IPS-15b (cell line): ENCODE results near the gene ADI1.

Source experiments
- H3K27me3 ChIP-seq: one replicate; pipeline ENCODE4 v1.6.1; 2013; ENCODE audit warnings: low read length; ENCODE audit not compliant: control insufficient read depth, insufficient read depth
- H3K36me3 ChIP-seq: one replicate; pipeline ENCODE4 v1.6.1; 2013; ENCODE audit warnings: low read length; ENCODE audit not compliant: control insufficient read depth, insufficient read depth
- H3K4me1 ChIP-seq: one replicate; pipeline ENCODE4 v1.6.1; 2013; ENCODE audit warnings: mild to moderate bottlenecking, low read length; ENCODE audit not compliant: control insufficient read depth, insufficient read depth
- H3K4me3 ChIP-seq: one replicate; pipeline ENCODE4 v1.5.1; 2013; ENCODE audit warnings: low read depth, low read length
- H3K9ac ChIP-seq: one replicate; pipeline ENCODE4 v1.6.1; 2013; ENCODE audit warnings: low read depth, mild to moderate bottlenecking, low read length
- H3K9me3 ChIP-seq: one replicate; pipeline ENCODE4 v1.6.1; 2013; ENCODE audit warnings: mild to moderate bottlenecking, low read length; ENCODE audit not compliant: control insufficient read depth, insufficient read depth

The ADI1 gene

DNA sequence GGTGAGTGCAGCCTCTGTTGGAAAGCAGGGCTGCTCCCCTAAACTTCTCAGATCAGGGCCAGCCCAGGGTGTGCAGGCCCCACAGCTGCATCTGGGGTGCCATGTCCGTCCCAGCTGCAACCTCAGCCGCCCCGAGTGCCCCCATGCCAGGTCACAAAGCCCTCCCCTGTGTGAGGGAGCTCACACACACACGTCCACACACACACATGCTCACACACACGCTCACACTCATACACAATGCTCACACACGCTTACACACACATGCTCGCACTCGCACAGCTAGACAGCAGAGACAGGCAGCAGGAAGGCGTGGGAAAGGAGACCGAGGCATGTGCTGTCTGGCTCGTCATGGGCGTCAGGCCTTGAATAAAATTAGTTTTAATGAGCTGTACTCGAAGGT, 55.4 kb downstream of the ADI1 start:
- H3K9ac ChIP-seq: no peak overlapping the region
- H3K36me3 ChIP-seq: peaks cover 14% of the 10 kb centered on the region
- H3K27me3 ChIP-seq: no peaks in the 10 kb centered on the region
- H3K4me3 ChIP-seq: no peak overlapping the region
- peaks cover 6% of the 10 kb centered on the region for H3K4me1 ChIP-seq
- H3K9me3 ChIP-seq: no peaks in the 10 kb centered on the region

DNA sequence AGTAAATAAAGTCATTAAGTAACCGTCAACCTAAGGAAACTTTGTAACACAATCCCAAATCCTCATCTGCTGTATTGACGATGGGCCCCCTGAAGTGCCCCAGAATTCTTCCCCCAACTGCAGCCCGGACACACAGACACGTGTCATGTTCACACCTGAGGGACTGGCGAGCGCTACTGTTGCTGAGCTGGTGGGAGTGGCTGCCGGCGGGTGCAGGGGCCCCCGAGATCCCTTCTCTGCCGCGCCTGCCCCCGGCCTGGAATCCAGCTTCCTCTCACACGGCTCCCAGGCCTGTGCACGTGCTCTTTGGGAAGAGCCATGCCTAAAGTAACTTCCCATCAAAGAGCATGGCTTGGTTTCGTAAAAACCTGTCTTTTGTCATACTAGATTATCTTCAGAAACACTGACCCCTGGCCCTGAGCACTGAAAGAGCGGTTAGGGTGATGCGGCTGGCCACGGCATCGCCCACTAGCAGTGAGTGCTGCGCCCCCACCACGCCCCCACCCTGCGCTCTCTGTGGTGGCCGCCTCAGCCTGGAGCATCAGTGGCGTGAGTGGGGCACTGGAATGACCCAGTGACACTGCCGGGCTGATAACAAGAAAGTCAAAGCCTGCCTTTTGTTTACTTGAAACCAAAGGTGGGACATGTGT, 56.0 kb downstream of the ADI1 start:
- Histone ChIP-seq H3K9me3 (no peaks in the 10 kb centered on the region), H3K4me1 (peaks cover 6% of the 10 kb centered on the region), H3K9ac (no peak overlapping the region), H3K4me3 (no peak overlapping the region), H3K36me3 (peaks cover 14% of the 10 kb centered on the region), H3K27me3 (no peaks in the 10 kb centered on the region)

DNA sequence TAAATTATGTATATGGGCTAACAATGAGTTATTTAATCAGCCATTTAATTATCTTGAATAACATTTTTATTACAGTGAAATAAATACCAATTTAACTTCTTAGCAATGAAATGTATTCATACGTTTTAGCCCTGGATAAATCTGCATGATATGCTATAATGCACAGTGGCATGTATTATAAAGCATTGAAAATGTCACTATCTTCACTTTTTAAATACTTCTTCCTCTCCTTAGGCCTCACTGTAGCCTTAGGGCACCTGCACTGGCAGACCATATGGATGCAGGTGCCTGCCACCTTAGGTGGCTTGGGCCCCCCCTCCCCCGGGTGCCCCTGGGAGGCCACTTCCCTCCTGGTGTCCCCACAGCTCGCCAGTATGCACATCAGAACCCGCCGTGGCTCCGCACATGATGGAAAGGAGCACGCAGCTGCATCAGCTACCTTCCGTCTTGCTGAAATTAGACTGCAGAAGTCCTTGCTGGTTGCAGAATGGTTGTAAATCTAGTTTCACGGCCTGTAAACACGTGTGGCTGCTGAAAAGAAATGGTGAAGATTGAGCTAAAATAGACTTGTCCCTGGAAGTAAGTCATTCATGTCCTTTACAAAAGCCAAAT, 56.7 kb downstream of the ADI1 start:
- H3K36me3 ChIP-seq: peaks cover 12% of the 10 kb centered on the region

DNA sequence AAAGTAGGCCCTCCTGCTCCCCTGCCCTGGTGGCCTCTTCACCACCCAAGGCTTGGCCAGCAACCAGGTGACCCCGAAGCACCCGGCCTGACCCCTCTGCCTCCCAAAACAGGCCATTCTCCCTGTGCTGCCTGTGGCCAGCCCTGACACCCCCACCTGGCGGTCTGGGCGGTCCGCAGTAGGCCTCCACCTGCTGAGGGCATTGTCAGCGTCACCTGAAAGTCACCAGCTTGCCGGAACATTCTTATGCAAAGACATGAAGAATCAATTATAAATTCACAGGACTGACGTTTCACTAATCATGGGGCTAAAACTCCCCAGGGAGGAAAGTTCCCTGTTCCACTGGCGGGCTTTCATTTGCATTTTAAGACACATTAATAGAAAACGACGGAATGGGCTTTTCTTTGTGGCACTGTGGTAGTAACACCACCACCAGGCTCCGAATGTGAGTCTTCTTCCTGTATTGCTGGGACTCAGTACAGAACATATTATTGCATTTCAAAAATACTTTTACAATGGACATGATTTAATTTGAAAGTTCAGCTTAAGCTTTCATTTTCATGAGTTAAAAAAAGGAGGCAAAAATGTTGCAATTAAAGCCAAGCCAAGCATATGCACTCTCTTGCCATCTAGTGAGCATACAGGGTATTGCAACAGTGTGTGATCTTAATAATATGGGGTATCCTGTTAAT, 57.4 kb downstream of the ADI1 start:
- Histone ChIP-seq H3K27me3 (no peaks in the 10 kb centered on the region), H3K4me3 (no peak overlapping the region), H3K4me1 (peaks cover 6% of the 10 kb centered on the region), H3K36me3 (peaks cover 12% of the 10 kb centered on the region), H3K9ac (no peak overlapping the region), H3K9me3 (no peaks in the 10 kb centered on the region)

More for the DNA sequence above, 56.7 kb downstream of the ADI1 start:
- Histone ChIP-seq H3K9ac (no peak overlapping the region), H3K4me3 (no peak overlapping the region), H3K4me1 (peaks cover 6% of the 10 kb centered on the region), H3K27me3 (no peaks in the 10 kb centered on the region), H3K9me3 (no peaks in the 10 kb centered on the region)

DNA sequence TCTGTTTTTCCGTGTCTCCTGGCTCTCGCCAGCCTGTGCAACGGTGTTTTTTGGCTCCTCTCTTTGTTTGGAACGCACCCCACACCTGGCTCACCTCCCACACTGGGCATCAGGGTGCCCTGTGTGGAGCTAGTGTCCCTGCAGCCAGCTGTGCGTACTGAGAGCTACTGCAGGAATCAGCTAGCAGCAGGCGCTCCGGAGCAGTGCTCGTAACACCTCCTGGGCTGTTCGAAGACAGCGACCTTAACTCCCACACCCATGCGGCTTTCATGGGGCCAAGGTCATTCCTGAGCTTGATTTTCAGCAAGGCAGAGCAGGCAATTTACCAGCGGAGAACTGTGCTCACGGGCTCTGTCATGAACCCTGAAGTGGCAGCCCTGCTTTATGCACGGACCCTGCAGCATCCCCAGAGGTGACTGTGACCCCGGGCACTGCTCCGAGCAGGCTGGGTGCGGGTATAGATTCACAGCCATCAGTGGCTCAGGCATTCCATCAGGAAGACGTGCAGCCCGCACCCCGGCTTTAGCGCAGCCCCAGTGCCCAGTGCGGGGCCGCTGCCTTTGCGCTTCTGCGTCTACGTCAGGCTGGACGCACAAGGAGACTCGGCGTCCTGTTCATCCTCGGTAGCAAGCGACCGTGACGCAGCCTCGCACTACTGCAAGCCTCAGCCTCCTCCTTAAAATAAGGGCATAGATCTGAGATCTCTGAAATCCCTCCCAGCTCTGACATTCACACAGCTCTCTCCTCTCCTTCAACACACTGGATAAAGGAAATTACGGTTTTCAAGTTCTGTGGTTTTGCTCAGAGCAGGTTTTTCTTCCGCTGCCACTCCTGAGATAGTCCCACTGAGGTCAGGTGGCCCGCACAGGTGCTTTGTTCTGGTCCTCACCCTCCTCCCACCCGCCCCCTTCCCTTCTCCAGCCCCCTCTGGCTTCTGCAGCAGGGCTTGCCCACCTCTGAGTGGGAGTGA, 58.2 kb downstream of the ADI1 start:
- H3K36me3 ChIP-seq: peaks cover 8% of the 10 kb centered on the region
- H3K9ac ChIP-seq: no peak overlapping the region
- H3K4me3 ChIP-seq: no peak overlapping the region
- peaks cover 6% of the 10 kb centered on the region for H3K4me1 ChIP-seq
- no peaks in the 10 kb centered on the region for H3K9me3 ChIP-seq
- H3K27me3 ChIP-seq: no peaks in the 10 kb centered on the region

DNA sequence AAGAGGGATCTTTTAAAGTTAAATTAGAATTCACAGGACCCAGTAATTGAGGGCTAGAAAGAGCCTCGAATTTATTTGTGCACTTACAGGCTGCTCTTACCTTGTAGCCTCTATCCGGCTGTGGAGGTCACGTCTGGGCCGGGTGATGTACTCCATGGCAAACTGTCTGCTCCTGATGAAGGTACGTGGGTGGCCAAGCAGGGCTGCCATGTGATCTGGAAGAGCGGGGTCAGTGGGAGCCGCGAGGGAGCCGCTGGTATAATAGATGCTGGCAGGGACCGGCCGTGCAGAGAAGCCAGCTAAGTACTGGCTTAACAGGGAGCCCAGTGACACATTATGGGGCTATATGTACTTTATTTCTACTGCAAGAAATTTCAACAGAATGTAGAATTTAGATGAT, 59.2 kb downstream of the ADI1 start:
- no peaks in the 10 kb centered on the region for H3K9me3 ChIP-seq
- peaks cover 8% of the 10 kb centered on the region for H3K36me3 ChIP-seq
- H3K4me1 ChIP-seq: peaks cover 6% of the 10 kb centered on the region
- H3K9ac ChIP-seq: no peak overlapping the region
- no peak overlapping the region for H3K4me3 ChIP-seq
- H3K27me3 ChIP-seq: no peaks in the 10 kb centered on the region

DNA sequence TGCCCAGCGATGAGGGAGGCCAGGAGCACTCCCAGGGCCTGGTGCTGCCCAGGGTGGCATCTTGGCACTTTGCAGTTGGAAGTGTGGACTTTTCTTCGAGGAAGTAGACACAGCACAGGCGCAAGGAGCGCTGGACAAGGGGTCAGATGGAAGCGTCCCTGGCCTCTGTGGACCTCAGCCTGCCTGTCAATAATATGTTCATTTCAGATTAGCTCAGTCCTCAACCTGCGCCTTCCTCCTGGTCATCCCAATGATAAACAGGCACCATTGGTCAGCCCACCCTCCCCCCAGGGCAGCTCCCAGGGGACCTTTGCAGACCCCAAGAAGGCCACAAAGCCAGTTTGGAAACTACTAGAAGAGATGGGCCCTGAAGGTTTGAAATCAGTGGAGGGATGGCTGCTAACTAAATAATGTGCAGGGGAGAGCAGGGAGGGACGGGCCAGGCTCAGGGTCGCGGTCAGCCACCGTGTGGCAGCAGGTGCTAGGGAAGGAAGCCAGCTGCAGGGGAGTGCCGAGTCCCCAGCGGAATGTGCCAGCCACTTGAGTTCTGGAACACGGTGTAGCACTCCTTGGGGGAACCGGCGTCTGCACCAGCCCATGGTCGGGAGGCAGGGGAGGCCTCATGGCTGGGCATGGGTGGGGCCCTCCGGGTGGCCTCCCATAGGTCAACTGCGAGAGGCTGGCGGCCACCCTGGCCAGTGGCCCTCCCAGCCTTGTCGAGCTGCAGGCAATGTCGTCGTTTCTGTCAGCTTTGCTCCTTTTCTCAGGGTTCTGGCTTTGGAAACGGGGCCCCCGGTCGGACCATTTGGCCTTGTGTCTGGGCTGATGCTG, 59.9 kb downstream of the ADI1 start:
- Histone ChIP-seq H3K4me1 (peaks cover 6% of the 10 kb centered on the region), H3K27me3 (no peaks in the 10 kb centered on the region), H3K9me3 (no peaks in the 10 kb centered on the region), H3K9ac (no peak overlapping the region), H3K36me3 (peaks cover 8% of the 10 kb centered on the region), H3K4me3 (no peak overlapping the region)

DNA sequence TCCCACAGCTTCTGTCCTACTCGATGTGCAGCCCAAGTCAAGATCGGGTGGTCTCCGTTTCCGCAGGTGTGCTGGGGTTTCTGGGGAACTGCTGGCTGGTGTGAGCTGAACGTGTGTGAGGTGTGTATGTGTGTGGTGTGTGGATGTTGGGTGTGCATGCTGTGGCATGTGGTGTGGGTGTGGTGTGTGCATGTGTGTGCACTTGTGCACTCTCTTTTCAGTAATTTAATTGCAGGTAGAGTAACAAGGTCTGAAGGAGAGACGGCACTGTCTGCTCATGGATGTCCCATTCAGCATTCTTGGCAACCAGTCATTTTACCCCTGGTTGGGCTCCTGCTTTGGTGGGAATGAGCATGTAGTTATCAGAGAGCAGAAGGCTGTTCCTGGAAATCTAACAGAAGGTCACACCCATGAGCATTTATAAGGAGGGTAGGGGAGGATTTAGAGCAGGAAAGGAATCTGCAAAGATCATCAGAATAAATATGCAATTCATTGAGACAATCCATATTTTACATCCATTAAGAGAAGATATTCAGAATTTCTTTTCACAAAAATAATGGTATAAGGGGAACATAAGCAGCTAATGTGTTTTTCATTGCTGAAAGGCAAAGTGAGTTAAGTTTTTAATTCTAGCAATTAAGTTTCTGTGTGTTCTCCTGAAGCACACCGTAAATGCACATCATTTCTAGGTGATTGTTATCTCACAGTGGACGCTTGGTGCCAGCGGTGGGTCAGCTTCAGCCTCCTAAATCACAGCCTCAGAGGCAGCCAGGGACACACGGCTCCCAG, 60.7 kb downstream of the ADI1 start:
- no peaks in the 10 kb centered on the region for H3K27me3 ChIP-seq
- H3K9me3 ChIP-seq: no peaks in the 10 kb centered on the region
- peaks cover 8% of the 10 kb centered on the region for H3K36me3 ChIP-seq
- H3K4me1 ChIP-seq: peaks cover 6% of the 10 kb centered on the region
- H3K4me3 ChIP-seq: no peak overlapping the region
- no peak overlapping the region for H3K9ac ChIP-seq

DNA sequence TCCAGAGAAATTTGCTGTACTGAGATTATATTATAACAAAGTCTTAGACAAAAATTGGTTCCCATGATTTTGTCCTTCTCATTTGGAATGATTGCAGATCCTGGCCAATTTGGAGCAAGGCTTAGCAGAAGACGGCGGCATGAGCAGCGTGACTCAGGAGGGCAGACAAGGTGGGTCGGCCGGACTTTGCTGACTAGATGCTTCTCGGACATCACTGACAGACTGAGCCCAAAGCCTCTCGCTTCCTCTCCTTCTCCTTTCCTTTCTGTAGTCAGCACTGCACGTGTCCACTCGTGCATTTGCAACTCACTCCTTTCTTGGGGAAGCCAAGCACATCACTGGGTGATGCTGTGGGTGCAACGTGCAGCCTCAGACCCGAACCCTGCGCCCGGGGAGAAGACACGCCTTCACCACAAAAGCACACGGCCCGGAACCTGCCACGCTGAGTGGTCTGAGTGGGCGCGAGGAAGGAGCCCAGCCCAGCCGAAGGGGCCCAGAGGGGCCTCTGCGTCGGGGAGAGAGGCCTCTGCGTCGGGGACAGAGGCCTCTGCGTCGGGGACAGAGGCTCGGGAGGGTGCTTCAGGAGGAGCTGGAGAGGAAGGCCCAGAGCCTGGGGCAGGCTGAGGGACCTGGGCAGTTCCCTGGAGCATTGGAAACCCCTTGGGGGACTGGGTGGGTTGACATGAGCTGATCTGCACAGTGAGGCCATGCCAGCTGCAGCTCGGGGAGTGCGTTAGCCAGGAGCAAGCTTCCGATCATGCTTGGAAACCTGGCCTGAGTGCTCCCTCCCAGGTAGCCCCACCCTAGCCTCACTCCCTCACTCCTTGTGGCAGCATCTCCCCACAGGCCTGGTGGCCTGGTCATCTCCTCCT, 61.6 kb downstream of the ADI1 start:
- Histone ChIP-seq H3K4me3 (no peak overlapping the region), H3K9ac (no peak overlapping the region), H3K9me3 (no peaks in the 10 kb centered on the region), H3K36me3 (peaks cover 8% of the 10 kb centered on the region), H3K27me3 (no peaks in the 10 kb centered on the region), H3K4me1 (peaks cover 6% of the 10 kb centered on the region)

DNA sequence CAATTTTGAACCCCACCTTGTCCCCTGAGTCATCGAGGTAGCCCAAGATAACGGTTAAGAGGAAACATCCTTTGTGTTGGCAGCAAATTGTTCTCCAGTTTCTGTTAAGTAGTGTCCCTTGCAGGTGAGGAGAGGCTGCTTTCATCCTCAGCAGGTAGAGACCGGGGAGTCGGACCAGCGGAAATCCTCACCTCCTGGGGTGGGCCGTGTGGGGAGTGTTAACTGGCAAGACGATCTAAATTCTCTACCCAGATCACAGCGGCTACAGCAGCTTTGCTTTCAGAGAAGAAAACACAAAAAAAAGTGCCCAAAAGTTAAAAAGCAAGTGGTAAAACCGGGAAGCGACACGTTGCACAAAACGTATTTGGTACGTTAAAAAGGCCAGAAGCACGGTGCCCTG, 63.2 kb downstream of the ADI1 start:
- Histone ChIP-seq H3K4me3 (no peak overlapping the region), H3K9me3 (no peaks in the 10 kb centered on the region), H3K9ac (no peak overlapping the region), H3K27me3 (no peaks in the 10 kb centered on the region), H3K4me1 (peaks cover 2% of the 10 kb centered on the region), H3K36me3 (peaks cover 8% of the 10 kb centered on the region)
